A549 (cell line): Measurements from ENCODE around the gene CYP24A1.

Source experiments
- CTCF ChIP-seq: fragments of >200 bp; sonication (Bioruptor Twin); formaldehyde crosslinking; IDR thresholded peaks from 3 replicates; pipeline ENCODE4 v1.5.1; 2016
- EP300 ChIP-seq, 2 experiments: fragments of >200 bp; sonication (Bioruptor Twin); formaldehyde crosslinking; IDR thresholded peaks; 2 replicates in 1 of 2; 3 replicates in 1 of 2; pipeline ENCODE4 v1.6.1; 2016 to 2017
- POLR2A ChIP-seq: IDR thresholded peaks from 2 replicates; pipeline ENCODE4 v1.6.1; 2012; ENCODE audit warnings: mild to moderate bottlenecking, low read length
- REST ChIP-seq: fragments of 200-600 bp; sonication (generic); IDR thresholded peaks from 2 replicates; pipeline ENCODE4 v1.6.1; 2016; ENCODE audit warnings: antibody characterized with exemption, mild to moderate bottlenecking, moderate library complexity
- RNF2 ChIP-seq: fragments of 200-600 bp; sonication (generic); IDR thresholded peaks from 2 replicates; pipeline ENCODE4 v1.6.1; 2016; ENCODE audit warnings: low read depth, mild to moderate bottlenecking, antibody characterized with exemption, moderate library complexity, borderline replicate concordance
- TF ChIP-seq, protein P1 (sequence below): IDR thresholded peaks from 2 replicates; pipeline ENCODE4 v1.6.1; 2012

DNA sequence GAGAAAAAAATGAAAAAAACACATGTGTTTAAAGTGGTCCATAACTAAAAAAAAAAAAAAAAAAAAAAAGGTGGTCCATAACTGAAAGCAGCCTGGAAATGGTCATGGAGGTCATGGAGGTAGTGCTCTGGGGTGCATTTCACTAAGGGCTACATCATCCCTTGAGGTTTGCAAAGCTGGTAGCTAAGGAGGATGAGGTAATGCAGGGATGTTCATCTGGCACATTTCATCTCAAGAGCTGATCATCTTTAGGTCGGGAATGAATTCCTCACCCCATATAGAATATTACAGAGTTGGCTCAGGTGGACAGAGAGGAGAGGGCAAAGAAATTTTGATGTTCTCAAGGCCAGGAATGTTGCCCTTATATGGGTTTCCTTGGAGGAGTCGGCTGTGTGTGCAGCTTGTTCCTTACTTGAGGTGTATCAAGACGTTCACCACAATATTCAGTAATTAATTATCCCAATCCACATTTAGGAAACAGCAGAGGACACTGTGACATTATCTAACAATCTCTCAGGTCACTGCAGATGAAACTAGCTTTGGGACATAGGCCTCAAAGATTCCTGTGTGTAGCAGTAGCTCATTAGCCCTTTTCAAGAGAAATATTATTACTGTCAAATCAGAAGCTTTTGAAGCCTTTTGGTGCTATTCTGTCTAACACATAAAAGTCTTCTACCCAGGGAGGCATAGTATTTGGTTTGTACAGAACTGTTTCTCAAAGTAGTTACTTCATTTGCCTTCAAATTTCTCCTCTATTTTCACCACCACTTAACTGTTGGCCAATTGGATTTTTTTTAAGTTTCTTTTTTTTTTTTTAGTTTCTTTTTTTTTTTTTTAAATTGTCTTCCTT lies 46.8 kb downstream of the CYP24A1 start:
- TF ChIP-seq EP300 (IDR thresholded peaks at IDR 0.05): no peak
- TF ChIP-seq RNF2: no peak
- no peak for TF ChIP-seq POLR2A
- no peak for TF ChIP-seq REST
- TF ChIP-seq, protein P1, sequence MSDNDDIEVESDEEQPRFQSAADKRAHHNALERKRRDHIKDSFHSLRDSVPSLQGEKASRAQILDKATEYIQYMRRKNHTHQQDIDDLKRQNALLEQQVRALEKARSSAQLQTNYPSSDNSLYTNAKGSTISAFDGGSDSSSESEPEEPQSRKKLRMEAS: no peak
- no peak for TF ChIP-seq CTCF
